Prostate gland (tissue), 2 donors: Measurements from ENCODE around the gene LGMN.

Experiments used
- CTCF ChIP-seq, 4 experiments: fragments of 200-600 bp in 2 of 4; fragments of 450-650 bp in 2 of 4; sonication (generic) in 2 of 4; IDR thresholded peaks; 1 replicate in 3 of 4; 2 replicates in 1 of 4; pipeline ENCODE4 v1.5.1; 2016 to 2019; ENCODE audit warnings: antibody characterized with exemption in 4 of 4, mild to moderate bottlenecking in 2 of 4, moderate library complexity in 2 of 4
- POLR2A ChIP-seq: fragments of 450-650 bp; IDR thresholded peaks from one replicate; pipeline ENCODE4 v1.6.1; 2016; ENCODE audit warnings: antibody characterized with exemption, mild to moderate bottlenecking
- POLR2AphosphoS5 ChIP-seq: sonication (generic); formaldehyde crosslinking; IDR thresholded peaks from one replicate; pipeline ENCODE4 v1.6.1; 2017; ENCODE audit warnings: antibody characterized with exemption

GRCh38 chr14:92676403-92677086 lies 71.9 kb downstream of the LGMN start:
- TF ChIP-seq CTCF (IDR thresholded peaks at IDR 0.05): no peak
- TF ChIP-seq POLR2A: no peak
- no peak for TF ChIP-seq POLR2AphosphoS5
